ENCODE data around the gene TENM3. TPM values are rescaled to one million over a fixed set of nuclear protein-coding genes. Genes with fewer than 3 reads are reported as not detected.

TENM3 gene
- total RNA-seq, 1 experiment from 2014 or later = 34.8 TPM

DNA sequence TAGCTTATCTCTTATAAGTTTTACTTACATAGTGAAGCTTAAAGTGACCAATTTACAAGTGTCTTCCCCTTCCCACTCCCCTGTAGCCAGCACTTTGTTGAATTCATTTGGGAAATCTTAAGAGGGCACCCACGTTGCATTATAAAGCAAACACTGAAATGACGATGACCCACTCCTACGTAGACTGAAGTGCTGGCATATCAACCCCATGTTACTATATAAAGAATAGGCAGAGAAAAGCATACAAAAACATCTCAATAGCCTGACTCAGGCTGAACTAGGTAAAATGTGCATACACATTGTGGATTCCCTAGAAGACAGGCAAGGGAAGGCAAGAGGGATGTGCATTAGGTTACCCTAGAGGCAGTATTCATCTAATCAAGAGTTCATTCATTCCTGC lies 313.4 kb downstream of the TENM3 start:
- DNase-seq (ENCODE audit: low read depth) = no peak

DNA sequence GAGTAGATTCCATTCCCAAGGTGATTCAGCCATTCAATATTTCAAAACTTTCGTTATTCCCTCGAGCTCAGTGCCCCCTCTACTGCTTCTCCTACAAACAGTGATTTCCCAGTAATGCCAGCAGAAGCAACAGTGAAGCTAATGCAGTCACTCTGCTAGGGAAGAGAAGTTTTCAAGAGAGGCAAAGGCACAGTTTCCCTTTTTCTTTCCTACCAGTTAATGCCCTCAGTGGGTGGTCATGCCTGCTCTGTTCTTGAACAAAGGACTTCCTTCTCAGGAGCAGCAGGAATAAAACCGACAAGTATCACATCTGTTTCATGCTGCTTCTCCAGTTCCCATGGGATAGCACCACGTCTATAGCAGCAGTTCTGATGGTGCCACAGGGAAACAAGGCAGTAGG lies 317.2 kb downstream of the TENM3 start:
- peak; percentile 49 for DNase-seq (ENCODE audit: low read depth)

DNA sequence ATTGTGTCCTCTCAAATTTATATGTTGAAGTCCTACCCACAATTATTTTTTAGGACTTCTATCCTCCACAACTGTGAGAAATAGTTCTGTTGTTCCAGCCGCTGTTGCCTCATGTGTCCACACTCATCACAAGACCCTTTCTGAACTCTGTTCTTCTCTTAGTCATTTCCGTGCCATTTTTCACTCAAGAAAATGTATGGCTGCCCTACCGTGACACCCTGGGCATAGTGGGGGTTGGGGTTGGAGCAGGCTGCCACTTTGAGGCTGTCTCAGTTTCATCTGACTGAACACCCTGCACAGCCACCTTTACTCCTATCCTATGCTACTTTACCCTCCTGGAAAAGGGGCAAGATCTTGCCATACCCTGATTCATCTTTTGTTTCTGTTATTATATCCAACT lies 319.1 kb downstream of the TENM3 start:
- DNase-seq (ENCODE audit: low read depth) = no peak

DNA sequence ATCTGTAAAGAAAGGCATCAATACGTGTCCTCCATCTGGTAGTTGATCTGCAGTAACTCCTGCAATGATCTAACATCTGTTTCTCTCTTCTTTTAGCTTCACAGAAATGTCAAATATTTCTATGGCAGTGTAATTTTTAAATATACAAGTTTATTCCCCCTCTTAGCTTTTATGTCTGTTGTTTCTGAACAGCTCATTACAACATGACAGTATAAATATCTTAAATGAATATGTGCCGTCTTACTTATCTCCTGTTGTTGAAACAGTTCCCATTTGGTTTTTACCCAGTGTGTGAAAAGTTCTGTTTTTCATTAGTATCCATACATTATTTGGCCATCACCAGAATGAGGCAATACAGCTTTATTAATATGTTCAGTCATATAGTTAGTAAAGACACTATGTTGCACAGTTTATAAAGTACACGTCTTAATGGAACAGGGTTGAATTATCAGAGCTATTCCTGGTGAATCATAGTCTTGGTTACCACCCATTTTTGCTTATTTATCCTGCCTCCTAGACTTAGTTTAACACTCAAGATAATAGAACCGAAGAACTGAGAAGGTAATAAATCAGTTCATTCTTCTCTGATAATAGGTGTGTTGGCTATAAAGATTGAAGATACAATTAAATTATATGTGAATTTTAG lies 321.6 kb downstream of the TENM3 start:
- DNase-seq (ENCODE audit: low read depth) = no peak

DNA sequence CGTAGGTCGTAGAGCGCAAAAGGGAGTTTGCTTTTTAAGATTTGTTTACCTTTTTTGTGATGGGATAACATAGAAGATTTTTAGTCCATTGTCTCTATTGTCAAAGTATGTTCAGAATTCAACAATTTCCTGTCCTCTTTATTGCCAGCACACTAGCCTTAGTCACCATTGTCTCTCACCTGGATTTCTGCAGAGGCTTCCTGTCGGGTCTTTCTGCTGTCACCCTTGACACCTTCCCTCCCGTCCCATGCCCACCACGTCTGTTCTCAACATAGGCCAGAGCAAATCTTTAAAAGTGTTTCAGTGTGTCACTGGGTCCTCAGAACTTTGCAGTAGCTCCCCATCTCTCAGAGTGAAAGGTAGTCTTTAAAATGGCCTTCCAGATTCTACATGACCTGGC lies 323.9 kb downstream of the TENM3 start:
- DNase-seq (ENCODE audit: low read depth) = no peak

DNA sequence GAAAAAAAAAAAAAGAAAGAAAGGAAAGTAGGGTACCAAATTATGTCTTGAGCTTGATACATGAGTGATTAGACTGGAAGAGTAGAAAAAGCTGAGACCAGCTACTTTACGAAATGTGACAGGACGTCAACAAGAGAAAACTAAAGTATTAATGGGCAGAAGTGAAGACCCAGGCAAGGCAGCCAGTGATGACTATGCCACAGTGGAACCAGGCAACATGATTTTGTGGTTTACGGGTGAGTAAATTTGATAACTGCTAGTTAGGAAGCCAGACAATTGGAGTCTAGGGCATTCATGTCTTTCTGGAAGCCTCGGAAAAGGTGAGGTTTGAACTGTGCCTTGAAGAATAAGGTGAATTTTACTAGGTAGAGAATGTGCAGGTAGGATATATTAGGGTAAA lies 326.4 kb downstream of the TENM3 start:
- DNase-seq (ENCODE audit: low read depth) = no peak

DNA sequence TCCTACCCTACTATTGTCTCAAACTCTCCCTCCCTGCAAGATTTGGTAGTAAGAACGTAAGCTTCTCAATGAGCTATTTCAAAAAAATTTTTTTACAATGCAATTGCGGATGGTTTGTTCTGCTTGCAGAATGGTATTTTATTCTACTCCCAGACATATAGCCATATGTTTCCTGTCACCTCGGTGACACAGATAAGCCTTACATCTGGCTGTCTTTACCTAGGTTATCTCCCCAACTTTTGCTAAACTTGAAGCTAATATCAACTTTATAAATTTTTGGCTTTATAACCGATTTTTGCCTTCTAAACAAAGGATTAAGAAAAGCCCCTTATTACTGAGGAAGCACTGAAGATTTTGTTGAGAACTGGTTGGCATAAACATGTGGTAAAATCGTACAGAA lies 331.5 kb downstream of the TENM3 start:
- DNase-seq (ENCODE audit: low read depth) = no peak

DNA sequence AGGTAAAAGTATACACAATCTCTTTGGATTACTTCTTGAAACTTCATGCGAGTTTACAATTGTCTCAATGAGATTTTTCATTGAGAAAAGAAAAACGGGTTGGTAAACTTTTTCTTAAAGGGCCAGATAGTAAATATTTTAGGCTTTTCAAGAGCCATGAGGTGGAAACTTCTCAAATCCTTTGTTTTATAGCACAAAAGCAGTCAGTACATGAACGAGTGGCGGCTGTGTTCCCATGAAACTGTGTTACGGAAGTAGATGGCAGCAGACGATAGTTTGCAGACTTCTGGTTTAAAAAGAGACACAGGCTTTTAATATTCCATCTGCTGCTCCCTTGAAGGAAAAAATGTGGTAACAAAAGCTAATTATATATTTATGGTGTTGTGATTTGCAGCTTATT lies 332.0 kb downstream of the TENM3 start:
- DNase-seq (ENCODE audit: low read depth) = no peak

DNA sequence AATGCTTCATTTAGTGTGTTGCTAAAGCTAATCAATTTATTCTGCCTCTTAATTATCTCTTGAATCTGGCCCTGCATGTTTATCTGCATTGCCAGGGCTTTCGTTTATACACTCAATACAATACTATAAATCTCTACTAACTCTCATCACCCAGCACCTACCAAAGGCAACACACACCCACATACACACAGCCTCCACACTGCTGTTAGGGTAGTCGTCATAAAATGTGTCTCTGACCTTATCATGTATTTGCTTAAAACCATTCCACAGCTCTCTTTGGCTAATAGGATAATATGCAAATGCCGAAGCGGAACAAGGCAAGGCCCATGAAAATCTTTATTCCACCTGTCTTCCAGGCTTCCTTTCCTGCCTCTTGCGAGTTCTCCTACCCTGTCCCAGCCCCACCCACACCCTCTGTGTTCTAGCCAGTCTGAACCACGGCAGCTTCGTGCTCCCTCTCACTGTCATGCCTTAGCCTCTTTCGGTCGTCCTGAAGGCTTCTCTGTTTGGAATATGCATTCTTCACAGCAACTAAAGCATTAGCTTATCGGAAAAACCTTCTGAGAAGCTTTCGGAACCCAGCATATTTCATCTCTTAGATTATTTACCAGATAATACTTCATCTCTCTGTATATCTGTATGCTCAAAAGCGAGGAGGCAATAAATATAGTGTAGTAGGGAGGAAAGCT lies 333.5 kb downstream of the TENM3 start:
- no peak for DNase-seq (ENCODE audit: low read depth)

DNA sequence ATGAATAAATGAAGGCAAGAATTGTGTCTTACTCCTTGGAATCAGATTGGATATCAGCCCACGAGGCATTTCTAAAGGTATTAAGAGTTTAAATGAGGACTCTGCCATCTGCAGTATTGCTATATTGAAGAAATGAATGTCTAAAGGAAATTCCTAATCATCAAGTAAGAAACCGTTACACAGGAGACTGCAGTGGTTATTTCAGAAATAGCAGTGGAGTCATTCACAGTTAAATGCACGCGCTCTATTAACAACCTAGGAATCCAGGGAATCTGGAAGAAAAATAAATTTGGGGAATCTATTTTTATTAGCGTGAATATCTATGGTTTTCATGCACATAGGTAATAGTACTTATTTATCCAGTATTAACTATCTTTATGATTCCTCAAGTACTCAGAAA lies 334.2 kb downstream of the TENM3 start:
- no peak for DNase-seq (ENCODE audit: low read depth)

DNA sequence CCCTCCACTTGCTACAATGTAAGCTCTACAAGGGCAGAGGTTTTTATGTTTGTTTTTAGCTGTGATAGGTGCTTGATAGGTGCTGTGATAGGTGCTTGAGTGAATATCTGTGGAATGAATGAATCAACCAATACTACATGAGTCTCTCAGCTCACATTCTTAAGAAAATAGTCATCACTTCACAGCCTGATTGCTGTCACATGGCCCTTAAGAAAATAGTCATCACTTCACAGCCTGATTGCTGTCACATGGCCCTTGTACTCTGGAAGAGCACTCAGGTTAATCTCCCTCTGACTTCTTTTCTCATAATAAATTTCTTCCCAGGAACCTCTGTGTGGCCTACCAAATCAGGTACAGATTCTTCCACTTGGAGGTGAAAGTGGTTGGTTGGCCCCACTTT lies 335.2 kb downstream of the TENM3 start:
- peak; percentile 62 for DNase-seq (ENCODE audit: low read depth)

DNA sequence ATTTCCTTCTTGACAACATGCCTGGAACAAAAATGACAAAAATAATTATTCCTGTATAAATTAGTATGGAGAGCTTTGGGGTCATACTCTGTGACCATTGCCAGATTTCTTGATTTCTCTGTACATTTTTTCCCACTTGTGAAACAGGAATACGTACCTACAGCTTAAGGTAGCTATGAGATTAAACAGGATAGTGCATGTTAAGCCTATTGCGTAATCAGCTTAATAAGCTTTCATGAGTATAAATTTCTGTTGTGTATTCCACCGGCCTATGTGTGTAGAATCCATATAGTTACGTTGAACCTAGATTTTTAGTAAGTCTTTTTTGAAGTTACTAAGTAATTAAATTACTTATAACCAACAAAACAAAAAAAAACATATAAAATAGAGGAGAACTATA lies 339.0 kb downstream of the TENM3 start:
- no peak for DNase-seq (ENCODE audit: low read depth)

DNA sequence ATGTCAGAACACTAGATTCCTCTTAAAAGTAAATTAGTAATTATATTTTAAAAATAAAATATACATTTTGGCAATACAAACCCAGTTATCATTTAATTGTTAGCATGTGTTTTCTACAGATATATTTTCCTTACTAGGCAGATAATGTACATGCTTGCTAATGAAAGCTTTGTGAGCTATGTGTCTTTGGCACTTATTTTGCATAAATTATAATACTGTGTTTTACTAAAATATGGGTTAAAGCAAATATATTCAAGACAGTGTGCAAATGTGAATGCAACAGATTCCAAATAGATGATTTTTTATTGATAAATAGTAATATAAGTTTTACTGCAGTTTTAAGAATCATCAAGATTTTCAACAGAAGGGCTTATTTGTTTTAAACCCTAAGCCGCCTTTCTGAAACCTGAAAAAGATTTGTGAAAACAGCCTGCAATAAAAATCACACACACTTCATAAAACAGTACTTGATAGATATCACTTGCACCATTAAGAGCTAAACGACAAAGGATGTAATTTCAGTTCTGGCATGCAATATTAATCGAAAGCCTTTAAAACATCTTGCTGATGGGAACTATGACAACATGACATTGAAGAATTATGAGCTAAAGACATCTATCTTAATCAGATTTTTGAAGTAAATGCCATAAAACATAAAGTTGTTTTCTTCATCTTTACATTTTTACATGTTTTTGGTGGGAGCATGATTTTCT lies 340.7 kb downstream of the TENM3 start:
- no peak for DNase-seq (ENCODE audit: low read depth)

DNA sequence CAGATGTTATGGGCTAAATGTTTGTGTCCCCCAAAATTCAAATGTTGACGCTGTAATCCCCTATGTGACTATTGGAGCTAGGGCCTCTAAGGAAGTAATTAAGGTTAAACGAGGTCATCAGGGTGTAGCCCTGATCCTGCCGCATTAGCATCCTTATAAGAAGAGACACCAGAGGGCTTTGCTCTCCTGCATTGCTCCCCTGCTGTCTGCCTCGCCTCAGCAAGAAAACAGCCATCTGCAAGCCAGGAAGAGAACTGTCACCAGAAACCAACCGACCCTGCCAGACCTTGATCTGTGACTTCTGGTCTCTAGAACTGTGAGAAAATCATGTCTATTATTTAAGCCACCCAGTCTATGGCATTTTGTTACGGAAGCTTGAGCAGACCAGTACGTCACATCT lies 342.1 kb downstream of the TENM3 start:
- no peak for DNase-seq (ENCODE audit: low read depth)

DNA sequence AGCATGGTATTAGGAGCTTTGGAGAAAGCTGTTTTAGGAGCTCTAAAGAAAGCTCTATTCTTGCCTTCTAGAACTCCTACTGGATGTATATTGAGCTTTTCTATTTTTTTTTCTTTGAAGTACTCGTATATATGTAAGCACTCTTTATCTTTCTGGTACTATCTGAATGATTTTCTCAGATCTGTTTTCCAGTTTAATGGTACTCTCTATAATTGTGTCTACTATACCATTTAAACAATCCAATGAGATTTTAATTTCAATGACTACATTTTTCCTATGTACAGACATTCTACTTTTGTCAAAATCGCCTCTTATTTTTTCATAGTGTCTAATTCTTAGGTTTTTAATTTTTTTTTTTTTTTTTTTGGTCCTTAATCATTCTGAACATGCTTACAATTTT lies 345.9 kb downstream of the TENM3 start:
- DNase-seq (ENCODE audit: low read depth) = no peak

DNA sequence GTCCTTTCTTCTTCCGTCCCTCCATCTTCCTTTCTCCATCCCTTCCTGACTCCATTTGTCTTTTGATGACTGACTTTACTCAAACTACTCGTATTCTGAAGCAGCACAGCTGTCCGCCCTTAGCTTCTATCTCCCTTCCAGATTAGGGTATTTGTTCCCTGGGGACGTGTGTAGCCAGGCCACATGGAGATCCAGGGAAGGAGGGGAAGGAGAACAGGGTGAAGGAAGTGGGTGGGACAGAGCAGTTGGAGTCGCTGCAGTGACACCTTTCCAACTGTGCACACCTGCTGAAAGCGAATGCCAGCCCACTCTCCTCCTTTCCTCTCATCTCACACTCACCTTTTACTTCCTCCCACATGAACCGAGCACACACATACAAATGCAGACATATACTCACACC lies 350.2 kb downstream of the TENM3 start:
- no peak for DNase-seq (ENCODE audit: low read depth)

DNA sequence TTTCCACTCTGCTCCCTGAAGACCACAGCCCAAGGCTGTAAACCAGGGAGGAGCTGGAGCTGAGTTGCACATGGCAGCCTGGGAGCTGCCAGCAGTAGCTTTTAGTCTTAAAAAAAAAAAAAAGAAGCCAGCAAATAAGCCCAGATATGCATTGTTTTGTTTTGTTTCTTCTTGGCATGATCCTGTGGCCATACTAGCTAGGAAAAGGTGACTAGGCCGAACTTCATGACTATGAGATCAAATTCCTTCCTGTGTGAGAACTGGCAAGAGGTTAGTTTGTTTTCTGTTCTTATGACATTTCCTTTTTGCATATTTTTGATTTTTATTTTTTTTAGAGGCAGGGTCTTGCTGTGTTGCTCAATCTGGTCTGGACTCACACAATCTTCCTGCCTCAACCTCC lies 350.7 kb downstream of the TENM3 start:
- peak; percentile 15 for DNase-seq (ENCODE audit: low read depth)

DNA sequence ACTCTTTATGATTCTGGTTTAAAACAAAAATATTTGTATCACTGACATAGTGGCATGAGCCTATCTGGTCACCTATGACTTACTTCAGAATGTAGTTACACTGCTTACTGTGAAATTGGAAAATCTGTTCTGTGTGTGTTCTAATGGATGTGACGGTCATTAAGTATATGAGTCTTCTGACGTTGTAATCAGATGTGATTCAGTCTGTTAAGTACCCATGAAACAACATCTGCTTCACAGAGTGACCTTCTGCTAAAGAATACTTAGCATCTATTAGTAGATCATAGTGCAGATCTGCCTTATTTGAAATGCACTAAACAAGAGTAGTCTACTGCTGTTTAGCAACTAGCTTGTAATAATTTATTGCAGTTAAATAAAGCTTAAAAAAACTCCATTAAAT lies 356.9 kb downstream of the TENM3 start:
- DNase-seq (ENCODE audit: low read depth) = no peak

DNA sequence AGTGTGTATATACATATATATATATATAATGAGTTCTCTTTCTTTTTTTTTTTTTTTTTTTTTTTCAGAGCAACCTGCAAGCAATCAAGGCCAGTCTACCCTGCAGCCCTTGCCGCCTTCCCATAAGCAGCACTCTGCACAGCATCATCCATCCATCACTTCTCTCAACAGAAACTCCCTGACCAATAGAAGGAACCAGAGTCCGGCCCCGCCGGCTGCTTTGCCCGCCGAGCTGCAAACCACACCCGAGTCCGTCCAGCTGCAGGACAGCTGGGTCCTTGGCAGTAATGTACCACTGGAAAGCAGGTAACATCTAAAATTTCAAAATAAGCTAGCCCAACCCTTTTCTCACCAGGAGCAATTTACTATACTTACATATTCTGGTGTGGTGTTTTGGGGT lies 357.7 kb downstream of the TENM3 start:
- no peak for DNase-seq (ENCODE audit: low read depth)

DNA sequence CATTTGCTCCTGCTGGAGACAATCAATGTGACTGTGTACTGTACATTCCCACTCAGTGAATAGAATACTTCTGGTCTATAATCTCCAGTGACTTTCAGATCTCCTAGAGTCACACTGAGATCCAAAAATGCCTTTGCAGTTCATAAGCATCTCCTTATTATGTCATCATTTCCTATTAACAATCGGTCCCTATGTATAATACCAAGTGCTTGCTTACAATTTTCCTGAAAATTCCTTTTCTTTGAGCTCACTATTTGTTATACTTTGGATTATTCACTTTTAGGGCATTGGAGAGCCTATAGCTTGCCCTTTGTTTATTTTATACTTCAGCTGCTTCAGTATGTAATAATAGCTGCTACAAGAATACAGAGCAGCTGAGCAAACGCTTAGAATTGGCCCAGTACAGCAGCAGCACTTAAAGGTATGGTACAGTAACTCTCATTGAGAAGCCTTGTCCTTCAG lies 361.0 kb downstream of the TENM3 start:
- DNase-seq (ENCODE audit: low read depth) = peak; percentile 45

DNA sequence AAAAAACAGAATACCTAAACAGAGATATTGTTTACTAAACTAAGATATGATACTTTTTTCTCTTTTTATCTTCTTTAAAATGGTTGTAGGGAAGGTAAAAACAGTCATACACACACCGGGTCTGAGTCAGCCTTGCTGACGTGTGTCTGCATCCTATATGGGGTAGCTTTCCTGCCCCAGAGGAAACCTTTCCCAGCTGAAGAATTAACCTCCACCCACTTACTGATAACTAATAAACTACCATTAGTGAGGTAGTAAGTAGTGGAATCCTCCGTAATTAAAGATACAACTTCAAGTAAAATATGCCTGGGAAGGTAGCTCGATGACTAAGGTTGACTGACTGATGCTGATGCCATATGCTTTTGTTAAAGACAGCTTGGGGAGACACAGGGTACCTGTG lies 361.8 kb downstream of the TENM3 start:
- DNase-seq (ENCODE audit: low read depth) = no peak

DNA sequence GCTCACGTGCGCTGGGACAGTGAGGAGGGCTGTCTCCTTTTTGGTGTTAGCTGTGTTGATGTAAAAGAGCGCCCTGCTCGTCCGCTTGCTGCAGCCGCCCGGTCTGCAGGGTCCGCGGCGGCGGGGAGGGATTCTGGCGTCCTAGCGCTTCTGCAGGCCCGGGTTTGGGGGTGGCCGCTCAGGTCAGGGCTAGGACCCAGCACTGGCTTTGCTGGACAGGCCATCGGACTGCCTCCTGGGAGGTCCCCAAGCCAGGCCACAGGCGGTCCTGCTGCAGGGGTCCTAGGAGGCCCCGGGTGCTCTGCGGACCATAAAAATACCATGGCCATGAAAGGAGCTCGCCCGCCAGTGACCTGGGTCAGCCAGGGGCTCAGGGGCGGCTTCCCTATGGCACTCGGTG lies 365.3 kb downstream of the TENM3 start:
- no peak for DNase-seq (ENCODE audit: low read depth)

DNA sequence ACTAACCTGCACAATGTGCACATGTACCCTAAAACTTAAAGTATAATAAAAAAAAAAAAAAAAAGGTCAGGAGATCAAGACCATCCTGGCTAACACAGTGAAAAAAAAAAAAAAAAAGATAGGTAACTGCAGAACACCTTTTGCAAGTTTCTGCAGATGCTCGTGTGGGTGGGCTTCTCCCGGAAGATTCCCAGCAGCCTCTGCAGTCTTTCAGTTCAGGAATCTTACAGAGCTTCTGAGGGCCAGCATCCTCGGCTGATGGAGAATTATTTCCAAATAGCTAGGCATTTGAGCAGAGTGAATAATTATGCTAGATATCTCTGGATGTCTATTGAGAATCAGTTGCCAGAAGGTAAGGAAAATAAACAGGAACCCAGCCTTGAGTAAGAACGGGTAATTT lies 373.3 kb downstream of the TENM3 start:
- no peak for DNase-seq (ENCODE audit: low read depth)
